ENCODE data around the gene B4GALNT1.

B4GALNT1 gene

GRCh38 chr12:57583008-57583831 is 49.8 kb downstream of the B4GALNT1 start:
- DNase-seq: peak; percentile 88

GRCh38 chr12:57582440-57582839 is 50.6 kb downstream of the B4GALNT1 start:
- DNase-seq: no peak

GRCh38 chr12:57581802-57582201 is 51.2 kb downstream of the B4GALNT1 start:
- DNase-seq: no peak

- no peak for DNase-seq
These were observed 52.6 kb downstream of the B4GALNT1 start for GRCh38 chr12:57580466-57580795.

- no peak for DNase-seq
These were observed 53.1 kb downstream of the B4GALNT1 start for GRCh38 chr12:57579677-57580465.

GRCh38 chr12:57579011-57579410 is 54.0 kb downstream of the B4GALNT1 start:
- no peak for DNase-seq

- no peak for DNase-seq
These were observed 54.8 kb downstream of the B4GALNT1 start for GRCh38 chr12:57577981-57578758.

- DNase-seq: no peak
These were observed 56.3 kb downstream of the B4GALNT1 start for GRCh38 chr12:57576613-57577160.

Data from NCI-H146 (cell line).